Measurements from ENCODE around the gene SPC24.

Gene SPC24

DNA sequence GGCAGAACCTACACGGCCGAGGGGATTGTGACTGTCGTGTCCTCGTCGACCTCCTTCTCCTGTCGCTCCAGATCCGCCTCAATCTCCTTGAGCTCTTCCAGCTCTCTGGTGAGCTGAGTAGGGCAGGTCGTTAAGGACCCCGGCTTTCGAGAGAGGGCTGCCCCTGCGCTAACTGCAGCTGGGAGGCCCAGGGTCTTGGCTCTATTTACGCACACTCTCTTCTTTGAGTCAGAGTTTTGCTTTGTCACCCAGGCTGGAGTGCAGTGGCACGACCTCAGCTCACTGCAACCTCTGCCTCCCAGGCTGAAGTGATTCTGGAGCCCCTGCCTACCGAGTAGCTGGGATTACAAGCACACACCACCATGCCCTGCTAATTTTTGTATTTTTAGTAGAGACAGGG lies 7.6 kb downstream of the SPC24 start:
- TF ChIP-seq EZH2phosphoT487 (conservative IDR thresholded peaks at IDR 0.05; ENCODE audit: low read length): no peak
- TF ChIP-seq, protein P1, sequence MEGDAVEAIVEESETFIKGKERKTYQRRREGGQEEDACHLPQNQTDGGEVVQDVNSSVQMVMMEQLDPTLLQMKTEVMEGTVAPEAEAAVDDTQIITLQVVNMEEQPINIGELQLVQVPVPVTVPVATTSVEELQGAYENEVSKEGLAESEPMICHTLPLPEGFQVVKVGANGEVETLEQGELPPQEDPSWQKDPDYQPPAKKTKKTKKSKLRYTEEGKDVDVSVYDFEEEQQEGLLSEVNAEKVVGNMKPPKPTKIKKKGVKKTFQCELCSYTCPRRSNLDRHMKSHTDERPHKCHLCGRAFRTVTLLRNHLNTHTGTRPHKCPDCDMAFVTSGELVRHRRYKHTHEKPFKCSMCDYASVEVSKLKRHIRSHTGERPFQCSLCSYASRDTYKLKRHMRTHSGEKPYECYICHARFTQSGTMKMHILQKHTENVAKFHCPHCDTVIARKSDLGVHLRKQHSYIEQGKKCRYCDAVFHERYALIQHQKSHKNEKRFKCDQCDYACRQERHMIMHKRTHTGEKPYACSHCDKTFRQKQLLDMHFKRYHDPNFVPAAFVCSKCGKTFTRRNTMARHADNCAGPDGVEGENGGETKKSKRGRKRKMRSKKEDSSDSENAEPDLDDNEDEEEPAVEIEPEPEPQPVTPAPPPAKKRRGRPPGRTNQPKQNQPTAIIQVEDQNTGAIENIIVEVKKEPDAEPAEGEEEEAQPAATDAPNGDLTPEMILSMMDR (IDR thresholded peaks at IDR 0.05; ENCODE audit: insufficient read depth, low read length, poor library complexity, severe bottlenecking): no peak
- H4K20me1 ChIP-seq (ENCODE audit: low read depth, low read length): no peaks in the 10 kb centered on the region
- H3K27me3 ChIP-seq (ENCODE audit: low read length): no peaks in the 10 kb centered on the region
- no peak overlapping the region for H3K9ac ChIP-seq (ENCODE audit: low read length)
- 0 out of 2 replicates have a peak, but pooled peaks cover 4% of the 10 kb centered on the region for H3F3A ChIP-seq (ENCODE audit: insufficient read depth)
- no peaks in the 10 kb centered on the region for H3K9me3 ChIP-seq (ENCODE audit: insufficient read depth, low read length)
- H3K4me3 ChIP-seq (ENCODE audit: insufficient read depth, low read length, poor library complexity, severe bottlenecking): no peak overlapping the region
- H3K9me2 ChIP-seq (replicated peaks; ENCODE audit: insufficient read depth, low read length): no peaks in the 10 kb centered on the region
- H3K27ac ChIP-seq (ENCODE audit: low read depth, low read length): no peak overlapping the region
- peaks cover 24% of the 10 kb centered on the region for H3K79me2 ChIP-seq (ENCODE audit: insufficient read depth, low read length)
- no peak overlapping the region for H3K4me2 ChIP-seq (ENCODE audit: low read depth, low read length, poor library complexity, severe bottlenecking)
- peaks cover 10% of the 10 kb centered on the region; the same call in 1 of the 2 replicates for H3K36me3 ChIP-seq (ENCODE audit: low read length)
- no peak overlapping the region for H2AFZ ChIP-seq (ENCODE audit: low read depth, low read length, severe bottlenecking)

DNA sequence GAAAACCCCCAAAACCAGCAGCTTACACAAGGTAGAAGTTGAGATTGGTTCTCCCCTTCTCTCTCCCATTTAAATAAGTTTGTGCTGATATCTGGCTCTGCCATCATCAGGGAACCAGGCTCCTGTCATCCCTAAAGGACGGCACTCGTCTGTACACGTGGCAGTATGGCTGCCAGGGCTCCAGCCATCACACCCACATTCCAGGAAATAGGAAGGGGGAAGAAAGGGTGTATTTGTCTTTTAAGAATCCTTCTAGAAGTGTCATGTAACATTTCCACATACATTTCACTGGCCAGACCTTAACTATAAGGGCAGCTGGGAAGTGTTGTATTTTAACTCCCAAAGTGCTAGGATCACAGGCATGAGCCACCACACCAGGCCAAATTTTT lies 10.1 kb downstream of the SPC24 start:
- H2AFZ ChIP-seq (ENCODE audit: low read depth, low read length, severe bottlenecking): no peak overlapping the region
- TF ChIP-seq EZH2phosphoT487 (conservative IDR thresholded peaks at IDR 0.05; ENCODE audit: low read length): no peak
- TF ChIP-seq, protein P1 (IDR thresholded peaks at IDR 0.05; ENCODE audit: insufficient read depth, low read length, poor library complexity, severe bottlenecking): no peak
- 0 out of 2 replicates have a peak, but pooled peaks cover 4% of the 10 kb centered on the region for H3F3A ChIP-seq (ENCODE audit: insufficient read depth)
- H3K9ac ChIP-seq (ENCODE audit: low read length): no peak overlapping the region
- H3K36me3 ChIP-seq (ENCODE audit: low read length): peaks cover 10% of the 10 kb centered on the region; the same call in 1 of the 2 replicates
- H3K9me2 ChIP-seq (replicated peaks; ENCODE audit: insufficient read depth, low read length): no peaks in the 10 kb centered on the region
- H3K9me3 ChIP-seq (ENCODE audit: insufficient read depth, low read length): no peaks in the 10 kb centered on the region
- no peaks in the 10 kb centered on the region for H3K27me3 ChIP-seq (ENCODE audit: low read length)
- H4K20me1 ChIP-seq (ENCODE audit: low read depth, low read length): no peaks in the 10 kb centered on the region
- H3K79me2 ChIP-seq (ENCODE audit: insufficient read depth, low read length): peaks cover 4% of the 10 kb centered on the region
- H3K4me2 ChIP-seq (ENCODE audit: low read depth, low read length, poor library complexity, severe bottlenecking): no peak overlapping the region
- H3K27ac ChIP-seq (ENCODE audit: low read depth, low read length): no peak overlapping the region
- H3K4me3 ChIP-seq (ENCODE audit: insufficient read depth, low read length, poor library complexity, severe bottlenecking): no peak overlapping the region

DNA sequence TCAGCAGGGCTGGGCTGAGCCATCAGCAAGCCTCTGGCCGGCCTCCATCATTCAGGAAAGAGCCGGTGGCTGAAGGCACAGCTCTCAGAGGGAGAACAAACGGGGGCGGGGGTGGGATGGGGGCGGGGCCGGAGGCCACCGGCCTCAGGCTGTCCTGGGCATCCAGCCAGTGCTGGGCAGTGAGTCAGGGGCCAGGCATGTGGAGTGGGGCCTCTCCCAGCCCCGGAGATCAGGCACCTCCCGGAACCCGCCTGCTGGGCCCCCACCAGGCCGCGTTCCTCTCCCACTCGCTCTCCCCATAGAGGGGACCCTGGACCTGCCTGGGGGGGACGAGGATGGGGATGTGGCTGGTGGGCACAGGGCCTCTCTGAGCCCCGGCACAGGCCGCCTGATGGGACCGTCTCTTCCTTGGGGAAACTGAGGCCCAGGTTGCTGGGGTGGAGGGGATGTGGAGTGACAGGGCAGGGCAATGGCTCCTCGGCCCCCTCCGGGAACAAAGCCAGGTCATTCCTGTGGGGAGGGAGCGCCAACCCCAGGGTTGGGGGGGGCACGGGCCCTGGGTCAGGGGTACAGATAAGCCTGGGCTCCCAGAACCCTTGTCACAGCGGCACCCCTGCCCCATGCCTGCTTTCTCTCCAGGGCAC lies 12.9 kb downstream of the SPC24 start:
- H3K9ac ChIP-seq (ENCODE audit: low read length): no peak overlapping the region
- H3K4me3 ChIP-seq (ENCODE audit: insufficient read depth, low read length, poor library complexity, severe bottlenecking): no peak overlapping the region
- no peak overlapping the region for H3K27ac ChIP-seq (ENCODE audit: low read depth, low read length)
- no peaks in the 10 kb centered on the region for H3K79me2 ChIP-seq (ENCODE audit: insufficient read depth, low read length)
- TF ChIP-seq, protein P1 (IDR thresholded peaks at IDR 0.05; ENCODE audit: insufficient read depth, low read length, poor library complexity, severe bottlenecking): no peak
- no peak for TF ChIP-seq EZH2phosphoT487 (conservative IDR thresholded peaks at IDR 0.05; ENCODE audit: low read length)
- H3K36me3 ChIP-seq (ENCODE audit: low read length): peaks cover 7% of the 10 kb centered on the region; the same call in 1 of the 2 replicates
- H3K9me2 ChIP-seq (replicated peaks; ENCODE audit: insufficient read depth, low read length): no peaks in the 10 kb centered on the region
- H2AFZ ChIP-seq (ENCODE audit: low read depth, low read length, severe bottlenecking): no peak overlapping the region
- H3K4me2 ChIP-seq (ENCODE audit: low read depth, low read length, poor library complexity, severe bottlenecking): no peak overlapping the region
- H3F3A ChIP-seq (ENCODE audit: insufficient read depth): peaks cover 7% of the 10 kb centered on the region; the same call in 1 of the 2 replicates
- no peaks in the 10 kb centered on the region for H4K20me1 ChIP-seq (ENCODE audit: low read depth, low read length)
- no peaks in the 10 kb centered on the region for H3K27me3 ChIP-seq (ENCODE audit: low read length)
- no peaks in the 10 kb centered on the region for H3K9me3 ChIP-seq (ENCODE audit: insufficient read depth, low read length)
